ENCODE results near the gene MPRIP. TPM values are rescaled to one million over a fixed set of nuclear protein-coding genes. Genes with fewer than 3 reads are reported as not detected.

MPRIP gene
- total and polyA plus RNA-seq, 2 donors (not counting 1 experiment from before 2014, with no cell fraction given): 130 to 299 TPM

GRCh38 chr17:17125136-17126084 is 83.2 kb downstream of the MPRIP start:
- DNase-seq: no peak

More at GRCh38 chr17:17125136-17126084, 83.2 kb downstream of the MPRIP start:
- ChIA-PET CTCF (interaction anchor here (0.6 kb wide), 1 partner anchor 119 kb away, joined by 4 read pairs; no protein-coding TSS in a partner anchor), POLR2A (no interaction called here)
- H3K27me3 Mint-ChIP-seq: no peaks in the 10 kb centered on the region
- intact Hi-C loops (cut with micrococcal nuclease): no loop called here
- H3K9me3 Mint-ChIP-seq (ENCODE audit: insufficient read depth): no peaks in the 10 kb centered on the region
- peaks cover 33 to 40% of the 10 kb centered on the region in 2 donors for H3K4me1 ChIP-seq (ENCODE audit: control insufficient read depth in 2 of 2, insufficient read depth in 2 of 2, low read length in 2 of 2)
- H3K4me3 ChIP-seq (ENCODE audit: control extremely low read depth in 1 of 5, extremely low read depth in 1 of 5, insufficient read depth in 1 of 5, low read depth in 2 of 5, low read length in 4 of 5): no peak overlapping the region
- WGBS (ENCODE audit: insufficient coverage): 85% methylated on average over 5 of the region's 6 CpGs
- no peak overlapping the region for H3K27ac ChIP-seq (ENCODE audit: low read length in 2 of 2)
- no peak for ATAC-seq (ENCODE audit: low read depth)
- H3K27me3 ChIP-seq (replicated peaks in 1 of 4; ENCODE audit: control extremely low read depth in 1 of 4, control insufficient read depth in 3 of 4, insufficient read depth in 4 of 4, low read length in 3 of 4): no peaks in the 10 kb centered on the region
- no peaks in the 10 kb centered on the region for H3K9me3 ChIP-seq (ENCODE audit: control extremely low read depth in 1 of 3, control insufficient read depth in 2 of 3, insufficient read depth in 1 of 3, low read length in 2 of 3)
- H3K79me2 ChIP-seq (ENCODE audit: control insufficient read depth, insufficient read depth, low read length): peaks cover 79% of the 10 kb centered on the region
- TF ChIP-seq EZH2 (IDR thresholded peaks at IDR 0.05; ENCODE audit: borderline replicate concordance, insufficient read depth, low read depth, low read length, poor library complexity, severe bottlenecking) (no peak), CTCF (IDR thresholded peaks at IDR 0.05) (no peak)
- H3K4me2 ChIP-seq (replicated peaks; ENCODE audit: low read depth, low read length, poor library complexity, severe bottlenecking): peak overlapping the region; percentile 29
- peak overlapping the region; percentile 37 for H3K4me3 Mint-ChIP-seq
- no peak overlapping the region for H3K9ac ChIP-seq (ENCODE audit: low read length)
- peaks cover 0 to 42% of the 10 kb centered on the region in 2 experiments for H3K36me3 ChIP-seq (replicated peaks in 1 of 2; ENCODE audit: control extremely low read depth in 1 of 2, control insufficient read depth in 1 of 2, extremely low read depth in 1 of 2, insufficient read depth in 2 of 2, low read length in 1 of 2)
- H4K20me1 ChIP-seq (ENCODE audit: control insufficient read depth, insufficient read depth, low read length, poor library complexity, severe bottlenecking): peaks cover 94% of the 10 kb centered on the region
- peaks cover 54% of the 10 kb centered on the region for H3K4me1 Mint-ChIP-seq
- H2AFZ ChIP-seq (ENCODE audit: insufficient read depth, low read depth, low read length, poor library complexity, severe bottlenecking): no peak overlapping the region
- H3K27ac Mint-ChIP-seq: peak overlapping the region; percentile 34
